Measurements from ENCODE around the gene LTF. TPM values are rescaled to one million over a fixed set of nuclear protein-coding genes. Genes with fewer than 3 reads are reported as not detected.

The LTF gene
- total RNA-seq, 1 experiment from 2014 or later: not detected

DNA sequence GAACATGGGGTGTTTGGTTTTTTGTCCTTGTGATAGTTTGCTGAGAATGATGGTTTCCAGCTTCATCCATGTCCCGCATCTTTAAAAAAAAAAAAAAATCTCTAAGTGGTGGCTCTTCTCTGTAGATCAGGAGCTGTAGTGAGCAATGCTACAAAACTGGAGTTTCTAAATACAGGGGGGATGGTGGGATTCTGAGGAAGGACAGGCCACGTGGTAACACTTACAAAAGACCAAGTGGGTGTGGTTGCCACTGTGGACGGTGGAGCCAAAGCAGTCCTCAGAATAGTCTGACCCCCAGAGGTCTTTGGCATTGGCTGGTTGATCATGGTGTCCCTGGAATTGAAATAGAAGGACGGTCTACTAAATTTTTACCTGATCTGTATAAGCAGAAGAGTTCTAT is 50.0 kb downstream of the LTF start:
- CTCF ChIA-PET: no interaction called here
- intact Hi-C loops (cut with micrococcal nuclease): no loop called here
- BruUV-seq (replicated peaks): no TSS peak

More for the DNA sequence above, 50.0 kb downstream of the LTF start:
- no peaks in the 10 kb centered on the region for H3K9me3 ChIP-seq (ENCODE audit: control insufficient read depth in 1 of 2, insufficient read depth in 1 of 2, low read depth in 1 of 2, low read length in 2 of 2)
- no peak overlapping the region for H3K4me3 ChIP-seq (replicated peaks in 1 of 2; ENCODE audit: low read depth in 1 of 2, low read length in 2 of 2)
- H3K79me2 ChIP-seq (ENCODE audit: insufficient read depth, low read length): no peaks in the 10 kb centered on the region
- no peak overlapping the region for H3K9ac ChIP-seq (ENCODE audit: low read length)
- ATAC-seq: no peak
- no peaks in the 10 kb centered on the region for H3K36me3 ChIP-seq (ENCODE audit: control insufficient read depth in 1 of 2, insufficient read depth in 2 of 2, low read length in 2 of 2)
- no peaks in the 10 kb centered on the region for H3K27me3 ChIP-seq (ENCODE audit: insufficient read depth, low read length)
- H3K4me1 ChIP-seq (ENCODE audit: control insufficient read depth in 1 of 2, insufficient read depth in 2 of 2, low read length in 2 of 2): no peaks in the 10 kb centered on the region
- TF ChIP-seq REST (IDR thresholded peaks at IDR 0.05; ENCODE audit: low read depth) (no peak), POLR2AphosphoS5 (IDR thresholded peaks at IDR 0.05; ENCODE audit: low read depth, low read length) (no peak), ATF3 (IDR thresholded peaks at IDR 0.05) (no peak), EGR1 (IDR thresholded peaks at IDR 0.05; ENCODE audit: low read depth) (no peak), MAX (IDR thresholded peaks at IDR 0.05) (no peak), YY1 (IDR thresholded peaks at IDR 0.05; ENCODE audit: extremely low read depth, insufficient replicate concordance, low read depth, low read length) (no peak), SIN3A (IDR thresholded peaks at IDR 0.05; ENCODE audit: low read depth) (no peak), EZH2 (IDR thresholded peaks at IDR 0.05) (no peak), EZH2phosphoT487 (IDR thresholded peaks at IDR 0.05; ENCODE audit: borderline replicate concordance) (no peak), ZNF274 (IDR thresholded peaks at IDR 0.05; ENCODE audit: low read depth, low read length) (no peak)
- TF ChIP-seq, protein P1, sequence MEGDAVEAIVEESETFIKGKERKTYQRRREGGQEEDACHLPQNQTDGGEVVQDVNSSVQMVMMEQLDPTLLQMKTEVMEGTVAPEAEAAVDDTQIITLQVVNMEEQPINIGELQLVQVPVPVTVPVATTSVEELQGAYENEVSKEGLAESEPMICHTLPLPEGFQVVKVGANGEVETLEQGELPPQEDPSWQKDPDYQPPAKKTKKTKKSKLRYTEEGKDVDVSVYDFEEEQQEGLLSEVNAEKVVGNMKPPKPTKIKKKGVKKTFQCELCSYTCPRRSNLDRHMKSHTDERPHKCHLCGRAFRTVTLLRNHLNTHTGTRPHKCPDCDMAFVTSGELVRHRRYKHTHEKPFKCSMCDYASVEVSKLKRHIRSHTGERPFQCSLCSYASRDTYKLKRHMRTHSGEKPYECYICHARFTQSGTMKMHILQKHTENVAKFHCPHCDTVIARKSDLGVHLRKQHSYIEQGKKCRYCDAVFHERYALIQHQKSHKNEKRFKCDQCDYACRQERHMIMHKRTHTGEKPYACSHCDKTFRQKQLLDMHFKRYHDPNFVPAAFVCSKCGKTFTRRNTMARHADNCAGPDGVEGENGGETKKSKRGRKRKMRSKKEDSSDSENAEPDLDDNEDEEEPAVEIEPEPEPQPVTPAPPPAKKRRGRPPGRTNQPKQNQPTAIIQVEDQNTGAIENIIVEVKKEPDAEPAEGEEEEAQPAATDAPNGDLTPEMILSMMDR (IDR thresholded peaks at IDR 0.05 in 2 of 3, conservative IDR thresholded peaks at IDR 0.05 in 1 of 3; ENCODE audit: borderline replicate concordance in 1 of 3, insufficient read depth in 1 of 3, low read depth in 2 of 3, low read length in 2 of 3): no peak
- H2AFZ ChIP-seq (ENCODE audit: low read depth, low read length, poor library complexity, severe bottlenecking): no peak overlapping the region
- RAD21 ChIA-PET (ENCODE audit: low non-redundant PET in 1 of 2, low total read pairs in 2 of 2, uncharacterized antibody in 2 of 2, unreplicated experiment in 2 of 2): no interaction called here
- POLR2A ChIA-PET: no interaction called here
- no peak for DNase-seq (ENCODE audit: low read depth, low spot score)
- H3K27ac ChIP-seq (ENCODE audit: low read depth, low read length): no peak overlapping the region
- H3K9me2 ChIP-seq (ENCODE audit: insufficient read depth): no peaks in the 10 kb centered on the region
- no peaks in the 10 kb centered on the region for H4K20me1 ChIP-seq (ENCODE audit: insufficient read depth)
- H3K4me2 ChIP-seq (ENCODE audit: low read length): no peak overlapping the region
